Smooth muscle cell (in vitro differentiated cells): ENCODE data around the gene GPN2. TPM values are rescaled to one million over a fixed set of nuclear protein-coding genes. Genes with fewer than 3 reads are reported as not detected.

Source experiments
- DNase-seq: peaks from one replicate; lab custom pipeline; 2025; ENCODE audit not compliant: unreplicated experiment; lab: John Stamatoyannopoulos, UW
- H2AFZ ChIP-seq: fragments of 200-600 bp; sonication (generic); 2 replicates; pipeline ENCODE4 v1.6.0; 2016; ENCODE audit warnings: antibody characterized with exemption, low read depth, mild to moderate bottlenecking
- H3F3A ChIP-seq: fragments of 200-600 bp; sonication (generic); 2 replicates; pipeline ENCODE4 v1.6.0; 2017; ENCODE audit warnings: antibody characterized with exemption, low read depth
- H3K27ac ChIP-seq: fragments of 200-600 bp; sonication (generic); 2 replicates; pipeline ENCODE4 v1.5.1; 2016; ENCODE audit warnings: low read depth, mild to moderate bottlenecking
- H3K27me3 ChIP-seq: fragments of 200-600 bp; sonication (generic); 2 replicates; pipeline ENCODE4 v1.6.1; 2016; ENCODE audit warnings: low read depth, mild to moderate bottlenecking
- H3K36me3 ChIP-seq: fragments of 200-600 bp; sonication (generic); 2 replicates; pipeline ENCODE4 v1.5.1; 2016; ENCODE audit warnings: low read depth
- H3K4me1 ChIP-seq: fragments of 200-600 bp; sonication (generic); 2 replicates; pipeline ENCODE4 v1.5.1; 2016; ENCODE audit warnings: low read depth
- H3K4me2 ChIP-seq: fragments of 200-600 bp; sonication (generic); 2 replicates; pipeline ENCODE4 v1.6.0; 2016; ENCODE audit warnings: mild to moderate bottlenecking
- H3K4me3 ChIP-seq: fragments of 200-600 bp; sonication (generic); 2 replicates; pipeline ENCODE4 v1.5.1; 2016; ENCODE audit warnings: mild to moderate bottlenecking
- H3K79me2 ChIP-seq: fragments of 200-600 bp; sonication (generic); 2 replicates; pipeline ENCODE4 v1.6.0; 2016; ENCODE audit warnings: low read depth, mild to moderate bottlenecking
- H3K9ac ChIP-seq: fragments of 200-600 bp; sonication (generic); 2 replicates; pipeline ENCODE4 v1.6.0; 2016; ENCODE audit warnings: low read depth
- H3K9me3 ChIP-seq: fragments of 200-600 bp; sonication (generic); replicated peaks from 2 replicates; pipeline ENCODE4 v1.5.1; 2016; ENCODE audit warnings: low read depth
- H4K20me1 ChIP-seq: fragments of 200-600 bp; sonication (generic); 2 replicates; pipeline ENCODE4 v1.6.0; 2016; ENCODE audit warnings: low read depth
- CTCF ChIP-seq: fragments of 200-600 bp; sonication (generic); IDR thresholded peaks from 2 replicates; pipeline ENCODE4 v1.5.1; 2017; ENCODE audit warnings: borderline replicate concordance, mild to moderate bottlenecking, antibody characterized with exemption; ENCODE audit not compliant: insufficient read depth, poor library complexity, severe bottlenecking
- WGBS: methylation state at CpG from one replicate; pipeline ENCODE4 v1.1.7; 2016; ENCODE audit warnings: low lambda C conversion rate; 5-methylcytosine and 5-hydroxymethylcytosine counted together
- polyA plus RNA-seq: library from polyadenylated mRNA; unstranded; fragments of >200 nt; fragmentation: Nextera tagmentation; extraction: Ambion mirVana; gene quantifications from 2 replicates; pipeline ENCODE4 v1.2.1, GENCODE V29; 2016
- total RNA-seq: library from RNA; depleted of rRNA; stranded (reverse); fragments of >200 nt; gene quantifications from 2 replicates; pipeline ENCODE4 v1.2.3, GENCODE V29; 2014

The GPN2 gene
- total and polyA plus RNA-seq, 2 experiments from 2014 or later, result 13.3 to 36.3 TPM

DNA sequence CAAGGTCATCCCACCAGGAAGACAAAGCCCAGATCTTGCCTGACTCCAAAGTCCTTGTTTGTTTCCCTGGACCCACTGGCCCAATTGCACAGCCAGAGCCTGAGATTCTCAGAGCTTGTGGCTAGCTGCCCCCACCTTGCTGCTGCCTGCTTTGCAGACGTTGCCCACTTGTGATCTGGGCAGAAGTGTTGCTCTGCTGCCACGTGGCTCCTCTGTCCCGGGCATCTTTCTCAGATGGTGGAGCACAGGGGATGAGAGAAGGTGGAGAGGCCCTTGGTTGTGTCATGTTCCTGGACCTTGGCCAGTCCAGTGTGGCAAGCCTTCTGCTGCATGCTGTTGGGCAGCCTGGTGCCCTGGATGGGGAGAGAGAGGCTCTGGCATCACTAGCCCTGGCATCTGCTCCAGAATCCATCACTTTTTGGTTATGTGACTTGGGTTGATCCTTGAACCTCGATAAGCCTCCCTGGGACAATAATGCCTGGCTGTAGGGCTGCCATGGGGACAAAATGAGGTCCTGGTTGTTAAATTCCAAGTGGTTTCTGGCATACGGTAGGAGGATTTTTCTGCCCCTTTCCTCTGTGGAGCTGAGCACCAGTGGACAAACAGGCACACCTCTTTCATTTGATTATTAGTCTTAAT, 25.2 kb upstream of the GPN2 start:
- Histone ChIP-seq H3K36me3 (no peaks in the 10 kb centered on the region), H3K9ac (no peak overlapping the region), H3K79me2 (no peaks in the 10 kb centered on the region), H3K27ac (no peak overlapping the region), H3K4me3 (no peak overlapping the region), H3F3A (no peaks in the 10 kb centered on the region), H3K27me3 (no peaks in the 10 kb centered on the region), H2AFZ (no peak overlapping the region), H4K20me1 (no peaks in the 10 kb centered on the region), H3K9me3 (no peaks in the 10 kb centered on the region), H3K4me2 (no peak overlapping the region), H3K4me1 (no peaks in the 10 kb centered on the region)
- WGBS, result 70% methylated on average over 5 of the region's 5 CpGs
- no peak for DNase-seq
- TF ChIP-seq CTCF, result no peak

DNA sequence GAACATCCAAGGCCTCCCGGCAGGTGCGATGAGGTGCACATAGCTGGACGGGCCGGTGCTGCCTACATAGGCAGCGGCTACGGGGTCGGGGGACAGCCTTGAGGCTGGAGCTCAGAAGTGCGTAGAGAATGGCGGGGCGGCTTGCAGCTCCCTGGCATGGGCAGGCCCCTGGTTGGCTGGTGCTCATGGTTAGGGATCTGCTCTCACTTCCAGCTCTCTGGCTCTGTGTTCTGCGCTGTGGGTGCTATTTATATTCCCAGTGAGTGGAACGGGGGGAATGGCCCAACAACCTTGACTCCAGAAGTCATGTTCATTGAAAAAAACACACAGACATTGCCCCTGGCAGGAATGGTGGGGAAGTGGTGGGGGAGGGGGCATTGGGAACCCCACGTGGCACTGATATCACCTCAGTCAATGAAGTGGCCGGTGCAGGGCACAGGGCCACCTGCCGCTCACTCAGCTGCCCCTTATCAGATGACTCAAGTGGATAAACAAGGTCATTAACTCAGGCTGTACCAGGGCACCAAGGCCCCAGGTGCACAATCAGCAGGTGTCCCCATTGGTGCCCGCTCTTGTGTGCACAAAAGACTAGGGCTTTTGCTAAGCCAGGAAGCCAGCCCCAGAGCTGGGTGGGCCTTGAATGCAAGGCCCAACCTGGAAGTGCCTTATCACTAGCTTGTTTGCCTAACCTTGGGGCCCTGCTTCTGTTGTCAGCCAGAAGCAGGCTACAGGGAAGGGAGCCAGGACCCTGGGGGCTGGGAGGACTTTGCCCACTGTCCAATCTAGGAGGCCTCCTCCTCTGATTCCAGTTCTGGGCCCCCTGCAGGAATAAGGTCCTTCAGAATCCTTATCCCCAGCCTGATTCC, 23.9 kb upstream of the GPN2 start, which contains the start of gene NR0B2:
Gene NR0B2 (minus strand): TSS at position 222 of the 866 bp plus-strand sequence. CDS start 35 bp downstream, at position 187.
- no peaks in the 10 kb centered on the region for H3K27me3 ChIP-seq
- no peak within 1 kb of the TSS for H2AFZ ChIP-seq
- WGBS, result 90% methylated on average over 16 of the region's 16 CpGs
- H3K79me2 ChIP-seq, result no peaks in the 10 kb centered on the region
- H3K4me2 ChIP-seq, result no peak within 1 kb of the TSS
- H4K20me1 ChIP-seq, result no peaks in the 10 kb centered on the region
- no peaks in the 10 kb centered on the region for H3K36me3 ChIP-seq
- H3K4me3 ChIP-seq, result peak within 1 kb of the TSS; percentile 26
- DNase-seq, result no peak
- no peak within 1 kb of the TSS for H3K9ac ChIP-seq
- no peak for TF ChIP-seq CTCF
- no peaks in the 10 kb centered on the region for H3K4me1 ChIP-seq
- H3K9me3 ChIP-seq, result no peaks in the 10 kb centered on the region
- no peaks in the 10 kb centered on the region for H3F3A ChIP-seq
- no peak within 1 kb of the TSS for H3K27ac ChIP-seq

- H3K4me1 ChIP-seq, result no peaks in the 10 kb centered on the region
- H3K36me3 ChIP-seq, result no peaks in the 10 kb centered on the region
- H3F3A ChIP-seq, result no peaks in the 10 kb centered on the region
- no peak overlapping the region for H3K27ac ChIP-seq
- no peaks in the 10 kb centered on the region for H3K27me3 ChIP-seq
- no peak overlapping the region for H3K4me2 ChIP-seq
- no peaks in the 10 kb centered on the region for H3K9me3 ChIP-seq
- no peaks in the 10 kb centered on the region for H4K20me1 ChIP-seq
- H3K79me2 ChIP-seq, result no peaks in the 10 kb centered on the region
- DNase-seq, result no peak
- TF ChIP-seq CTCF, result no peak
- no peak overlapping the region for H3K9ac ChIP-seq
- WGBS, result 91% methylated on average over 5 of the region's 5 CpGs
- no peak overlapping the region for H2AFZ ChIP-seq
- H3K4me3 ChIP-seq, result peak overlapping the region; percentile 26
Measured at GRCh38 chr1:26913389-26913753, 23.3 kb upstream of the GPN2 start.
